Rectal smooth muscle tissue (tissue), 1 donor: ENCODE data around the gene FAM53B.

Experiments
- H3K27ac ChIP-seq: one replicate; pipeline ENCODE4 v1.7.0; 2013; ENCODE audit warnings: low read depth, low read length, inconsistent platforms
- H3K27me3 ChIP-seq: one replicate; pipeline ENCODE4 v1.7.0; 2013; ENCODE audit warnings: low read length; ENCODE audit not compliant: control insufficient read depth, insufficient read depth
- H3K36me3 ChIP-seq: one replicate; pipeline ENCODE4 v1.7.0; 2013; ENCODE audit warnings: low read length; ENCODE audit not compliant: control insufficient read depth, insufficient read depth
- H3K4me1 ChIP-seq: one replicate; pipeline ENCODE4 v1.7.0; 2013; ENCODE audit warnings: low read length; ENCODE audit not compliant: control insufficient read depth, insufficient read depth
- H3K4me3 ChIP-seq: one replicate; pipeline ENCODE4 v1.7.0; 2013; ENCODE audit warnings: low read length
- H3K9ac ChIP-seq: one replicate; pipeline ENCODE4 v1.7.0; 2013; ENCODE audit warnings: low read length

FAM53B gene

GRCh38 chr10:124572751-124573150 is 171.4 kb downstream of the FAM53B start:
- Histone ChIP-seq H3K36me3 (no peaks in the 10 kb centered on the region), H3K27me3 (no peaks in the 10 kb centered on the region), H3K4me1 (no peaks in the 10 kb centered on the region), H3K4me3 (no peak overlapping the region), H3K27ac (no peak overlapping the region), H3K9ac (no peak overlapping the region)

GRCh38 chr10:124570646-124571045 is 173.5 kb downstream of the FAM53B start:
- Histone ChIP-seq H3K36me3 (no peaks in the 10 kb centered on the region), H3K9ac (no peak overlapping the region), H3K27ac (no peak overlapping the region), H3K27me3 (no peaks in the 10 kb centered on the region), H3K4me3 (no peak overlapping the region), H3K4me1 (no peaks in the 10 kb centered on the region)

- Histone ChIP-seq H3K4me1 (no peaks in the 10 kb centered on the region), H3K36me3 (no peaks in the 10 kb centered on the region), H3K4me3 (no peak overlapping the region), H3K27ac (no peak overlapping the region), H3K27me3 (no peaks in the 10 kb centered on the region), H3K9ac (no peak overlapping the region)
Observed at GRCh38 chr10:124569623-124570470, 174.3 kb downstream of the FAM53B start.
